ENCODE results near the gene ACTR1A.

DNA sequence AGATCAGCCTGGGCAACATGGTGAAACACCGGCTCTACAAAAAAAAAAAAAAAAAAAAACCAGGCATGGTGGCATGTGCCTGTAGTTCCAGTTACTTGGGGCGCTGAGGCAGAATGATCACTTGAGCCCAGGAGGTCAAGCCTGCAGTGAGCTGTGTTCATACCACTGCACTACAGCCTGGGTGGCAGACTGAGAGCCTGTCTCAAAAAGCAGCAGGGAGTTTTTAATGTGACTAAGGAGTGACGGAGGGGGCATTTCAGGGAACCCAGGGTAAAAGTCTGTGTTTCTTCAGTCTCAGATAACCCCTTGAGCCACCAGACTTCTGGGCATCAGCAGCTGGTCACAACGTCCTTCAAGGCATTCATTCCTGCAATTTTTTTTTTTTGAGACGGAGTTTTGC is 49.0 kb downstream of the ACTR1A start:
- TF ChIP-seq CTCF (IDR thresholded peaks at IDR 0.05; ENCODE audit: insufficient read depth, low read length) (no peak), POLR2AphosphoS5 (IDR thresholded peaks at IDR 0.05; ENCODE audit: low read depth) (no peak), SPI1 (IDR thresholded peaks at IDR 0.05; ENCODE audit: borderline replicate concordance, low read depth) (no peak)
